ENCODE results near the gene ATP1B3. TPM values are rescaled to one million over a fixed set of nuclear protein-coding genes. Genes with fewer than 3 reads are reported as not detected.

ATP1B3 gene
- total RNA-seq, 1 donor from 2014 or later, result 127 TPM

DNA sequence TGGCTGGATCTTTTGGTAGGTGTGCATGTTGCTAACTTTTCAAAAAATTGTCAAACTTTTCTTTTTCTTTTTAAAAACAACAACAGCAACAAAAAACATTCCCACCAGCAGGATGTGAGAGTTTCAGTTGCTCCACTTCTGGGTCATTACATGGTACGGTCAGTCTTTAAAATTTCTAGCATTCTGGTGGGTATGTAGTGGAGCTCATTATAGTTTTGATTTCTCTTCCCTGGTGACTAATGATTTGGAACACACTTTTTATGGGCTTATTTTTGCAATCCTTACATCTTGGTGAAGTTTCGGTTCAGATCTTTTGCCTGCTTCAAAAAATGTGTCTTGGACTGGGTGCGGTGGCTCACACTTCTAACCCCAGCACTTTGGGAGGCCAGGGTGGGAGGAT is 19.3 kb downstream of the ATP1B3 start:
- Mint-ChIP-seq H3K36me3 (peaks cover 31% of the 10 kb centered on the region), H3K4me1 (ENCODE audit: unreplicated experiment) (peaks cover 8% of the 10 kb centered on the region), H3K27ac (no peak overlapping the region), H3K27me3 (no peaks in the 10 kb centered on the region), H3K4me3 (no peak overlapping the region), H3K9me3 (peaks cover 4% of the 10 kb centered on the region)
- no peak for DNase-seq (ENCODE audit: extremely low spot score, unreplicated experiment)
- TF ChIP-seq, protein P1, sequence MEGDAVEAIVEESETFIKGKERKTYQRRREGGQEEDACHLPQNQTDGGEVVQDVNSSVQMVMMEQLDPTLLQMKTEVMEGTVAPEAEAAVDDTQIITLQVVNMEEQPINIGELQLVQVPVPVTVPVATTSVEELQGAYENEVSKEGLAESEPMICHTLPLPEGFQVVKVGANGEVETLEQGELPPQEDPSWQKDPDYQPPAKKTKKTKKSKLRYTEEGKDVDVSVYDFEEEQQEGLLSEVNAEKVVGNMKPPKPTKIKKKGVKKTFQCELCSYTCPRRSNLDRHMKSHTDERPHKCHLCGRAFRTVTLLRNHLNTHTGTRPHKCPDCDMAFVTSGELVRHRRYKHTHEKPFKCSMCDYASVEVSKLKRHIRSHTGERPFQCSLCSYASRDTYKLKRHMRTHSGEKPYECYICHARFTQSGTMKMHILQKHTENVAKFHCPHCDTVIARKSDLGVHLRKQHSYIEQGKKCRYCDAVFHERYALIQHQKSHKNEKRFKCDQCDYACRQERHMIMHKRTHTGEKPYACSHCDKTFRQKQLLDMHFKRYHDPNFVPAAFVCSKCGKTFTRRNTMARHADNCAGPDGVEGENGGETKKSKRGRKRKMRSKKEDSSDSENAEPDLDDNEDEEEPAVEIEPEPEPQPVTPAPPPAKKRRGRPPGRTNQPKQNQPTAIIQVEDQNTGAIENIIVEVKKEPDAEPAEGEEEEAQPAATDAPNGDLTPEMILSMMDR (conservative IDR thresholded peaks at IDR 0.05), result no peak

DNA sequence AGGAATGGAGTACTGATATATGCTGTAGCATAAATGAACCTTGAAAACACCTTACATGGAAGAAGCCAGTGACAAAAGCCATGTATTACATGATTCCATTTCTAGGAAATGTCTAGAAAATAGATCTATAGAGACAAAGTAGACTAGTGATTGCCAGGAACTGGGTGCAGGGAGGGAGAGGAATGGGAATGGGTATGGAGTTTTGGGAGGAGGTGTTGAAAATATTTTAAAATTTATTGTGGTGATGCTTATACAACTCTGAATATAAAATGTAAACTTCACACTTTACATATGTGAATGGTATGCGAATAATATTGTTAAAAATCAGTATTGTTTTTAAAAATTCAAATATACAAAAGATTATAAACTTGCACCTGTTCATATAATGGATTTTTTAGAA is 22.5 kb downstream of the ATP1B3 start:
- Mint-ChIP-seq H3K9me3 (peaks cover 4% of the 10 kb centered on the region), H3K4me1 (ENCODE audit: unreplicated experiment) (no peaks in the 10 kb centered on the region), H3K27ac (no peak overlapping the region), H3K36me3 (peaks cover 26% of the 10 kb centered on the region), H3K4me3 (no peak overlapping the region), H3K27me3 (no peaks in the 10 kb centered on the region)
- no peak for DNase-seq (ENCODE audit: extremely low spot score, unreplicated experiment)
- TF ChIP-seq, protein P1 (conservative IDR thresholded peaks at IDR 0.05), result no peak

DNA sequence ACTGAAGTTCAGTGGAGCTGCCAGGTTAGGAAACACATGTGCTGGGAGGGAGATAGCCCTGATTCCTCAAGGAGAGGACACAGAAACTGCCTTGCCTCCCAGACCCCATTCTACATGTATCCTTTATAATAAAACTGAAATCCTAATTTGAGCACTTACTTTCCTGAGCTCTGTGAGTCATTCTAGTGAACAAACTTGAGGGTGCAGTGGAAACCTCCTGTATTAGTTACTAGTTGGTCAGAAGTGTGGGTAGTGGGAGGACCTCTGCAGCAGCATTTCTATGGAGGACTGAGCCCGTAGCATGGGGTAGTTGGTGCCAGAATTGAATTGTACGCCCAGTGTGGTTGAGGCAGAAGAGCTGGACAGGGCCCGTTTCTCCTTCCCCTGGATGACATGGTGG is 23.9 kb downstream of the ATP1B3 start:
- Mint-ChIP-seq H3K36me3 (peaks cover 27% of the 10 kb centered on the region), H3K4me1 (ENCODE audit: unreplicated experiment) (no peaks in the 10 kb centered on the region), H3K27ac (no peak overlapping the region), H3K27me3 (no peaks in the 10 kb centered on the region), H3K9me3 (peaks cover 4% of the 10 kb centered on the region), H3K4me3 (no peak overlapping the region)
- TF ChIP-seq, protein P1 (conservative IDR thresholded peaks at IDR 0.05), result no peak
- DNase-seq (ENCODE audit: extremely low spot score, unreplicated experiment), result no peak

DNA sequence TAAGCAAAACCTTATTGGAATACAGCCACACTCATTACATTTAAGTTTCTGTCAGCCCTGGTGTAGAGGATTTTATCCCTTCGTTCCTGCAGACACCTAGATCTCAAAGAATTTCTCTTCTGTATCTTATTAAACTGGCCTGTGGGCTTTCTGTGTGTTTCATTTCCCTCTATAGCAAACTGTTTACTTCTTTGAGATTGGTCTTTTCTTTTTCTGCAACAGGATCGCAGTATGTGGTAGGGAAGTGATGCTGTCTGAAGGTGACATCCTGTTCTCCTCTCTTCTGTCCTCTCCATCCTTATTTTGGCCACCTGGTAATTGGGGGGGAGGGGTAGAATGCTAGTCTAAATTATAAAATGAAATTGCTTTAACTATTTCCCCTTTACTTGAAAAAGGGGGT is 25.5 kb downstream of the ATP1B3 start:
- TF ChIP-seq, protein P1 (conservative IDR thresholded peaks at IDR 0.05), result no peak
- Mint-ChIP-seq H3K36me3 (peaks cover 22% of the 10 kb centered on the region), H3K9me3 (peaks cover 4% of the 10 kb centered on the region), H3K4me1 (ENCODE audit: unreplicated experiment) (no peaks in the 10 kb centered on the region), H3K27me3 (no peaks in the 10 kb centered on the region), H3K27ac (no peak overlapping the region), H3K4me3 (no peak overlapping the region)
- DNase-seq (ENCODE audit: extremely low spot score, unreplicated experiment), result no peak

DNA sequence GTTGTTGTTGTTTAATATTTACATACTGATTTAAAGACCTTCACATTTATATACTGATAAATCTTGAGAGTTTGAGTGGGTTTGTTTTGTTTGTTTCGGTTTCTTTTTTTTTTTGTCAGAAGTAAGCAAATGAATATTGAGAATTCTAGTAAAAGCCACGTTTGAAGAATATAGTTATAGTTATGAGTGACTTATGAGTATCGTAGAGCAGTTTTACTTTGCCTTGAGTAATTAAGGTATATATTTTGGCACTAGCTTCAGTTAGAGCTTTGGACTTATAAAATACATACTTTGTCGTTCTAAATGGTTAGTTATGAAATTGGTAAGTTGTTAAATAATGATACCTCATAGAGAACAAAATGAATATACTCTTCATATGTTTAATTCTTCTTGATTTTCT is 27.8 kb downstream of the ATP1B3 start:
- Mint-ChIP-seq H3K9me3 (no peaks in the 10 kb centered on the region), H3K4me1 (ENCODE audit: unreplicated experiment) (no peaks in the 10 kb centered on the region), H3K36me3 (peaks cover 26% of the 10 kb centered on the region), H3K4me3 (no peak overlapping the region), H3K27ac (no peak overlapping the region), H3K27me3 (no peaks in the 10 kb centered on the region)
- DNase-seq (ENCODE audit: extremely low spot score, unreplicated experiment), result no peak
- TF ChIP-seq, protein P1 (conservative IDR thresholded peaks at IDR 0.05), result no peak

DNA sequence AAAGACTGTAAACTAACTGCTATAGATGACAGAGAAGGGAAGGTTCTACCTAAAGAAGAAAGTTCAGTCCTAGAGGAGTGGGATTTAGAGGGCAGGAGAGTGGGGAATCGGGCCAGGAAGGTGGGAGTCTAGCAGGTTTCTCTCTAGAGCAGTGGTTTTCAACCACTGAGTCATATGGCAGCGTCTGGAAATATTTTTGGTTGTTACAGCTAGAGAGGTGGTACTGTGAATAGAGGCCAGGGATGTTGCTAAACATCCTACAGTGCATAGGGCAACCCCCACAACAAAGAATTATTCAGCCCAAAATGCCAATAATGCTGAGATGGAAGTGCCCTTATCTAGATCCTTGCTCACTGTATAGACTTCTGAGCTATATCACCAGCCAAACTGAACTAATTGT is 28.7 kb downstream of the ATP1B3 start:
- Mint-ChIP-seq H3K36me3 (peaks cover 32% of the 10 kb centered on the region), H3K27ac (no peak overlapping the region)

More for the DNA sequence above, 28.7 kb downstream of the ATP1B3 start:
- DNase-seq (ENCODE audit: extremely low spot score, unreplicated experiment), result no peak
- H3K4me3 Mint-ChIP-seq, result no peak overlapping the region
- H3K9me3 Mint-ChIP-seq, result no peaks in the 10 kb centered on the region
- no peaks in the 10 kb centered on the region for H3K27me3 Mint-ChIP-seq
- H3K4me1 Mint-ChIP-seq (ENCODE audit: unreplicated experiment), result no peaks in the 10 kb centered on the region
- TF ChIP-seq, protein P1 (conservative IDR thresholded peaks at IDR 0.05), result no peak
